AG04450 (cell line): ENCODE measurements around the gene CLDN22. TPM values are rescaled to one million over a fixed set of nuclear protein-coding genes. Genes with fewer than 3 reads are reported as not detected.

Source experiments
- CTCF ChIA-PET: fragments of 300-600, 350-600 bp; formaldehyde crosslinking; extraction: SDS; loops from one replicate; lab custom pipeline; 2022; ENCODE audit warnings: antibody characterized with exemption, inconsistent platforms; lab: Charles Lee
- POLR2A ChIA-PET: fragments of 350-600 bp; formaldehyde crosslinking; extraction: SDS; loops from one replicate; lab custom pipeline; 2021; ENCODE audit warnings: antibody characterized with exemption, inconsistent platforms; lab: Yijun Ruan, JAX
- DNase-seq: peaks from one replicate; pipeline ENCODE4 v3.0.0-alpha.2; 2011; ENCODE audit warnings: low read depth, low spot score
- H3K27ac ChIP-seq: one replicate; pipeline ENCODE4 v1.5.1; 2012; ENCODE audit warnings: low read depth, low read length, control low read depth
- H3K27me3 ChIP-seq: one replicate; pipeline ENCODE4 v1.6.0; 2012; ENCODE audit warnings: low read length; ENCODE audit not compliant: control insufficient read depth, insufficient read depth
- H3K4me3 ChIP-seq: 2 replicates; pipeline ENCODE4 v1.5.1; 2011; ENCODE audit warnings: mild to moderate bottlenecking, low read depth, low read length, control low read depth
- H3K9me3 ChIP-seq: 2 replicates; pipeline ENCODE4 v1.5.1; 2012; ENCODE audit warnings: low read length; ENCODE audit not compliant: control insufficient read depth, insufficient read depth
- polyA plus RNA-seq: library from polyadenylated mRNA; depleted of rRNA; stranded (reverse); fragments of >200 nt; gene quantifications from 2 replicates; pipeline ENCODE4 v1.2.3, GENCODE V29; 2011
- TF ChIP-seq, protein P1 (sequence below): IDR thresholded peaks from 2 replicates; pipeline ENCODE4 v1.5.1; 2011; ENCODE audit warnings: low read depth, low read length, control low read depth, inconsistent platforms

CLDN22 gene
- polyA plus RNA-seq, 1 experiment: not detected

GRCh38 chr4:183337349-183337748 lies 17.3 kb upstream of the CLDN22 start:
- Histone ChIP-seq H3K27ac (no peak overlapping the region), H3K27me3 (no peaks in the 10 kb centered on the region), H3K4me3 (no peak overlapping the region), H3K9me3 (peaks cover 3% of the 10 kb centered on the region; the same call in 1 of the 2 replicates)
- POLR2A ChIA-PET: no interaction called here
- CTCF ChIA-PET: no interaction called here
- TF ChIP-seq, protein P1, sequence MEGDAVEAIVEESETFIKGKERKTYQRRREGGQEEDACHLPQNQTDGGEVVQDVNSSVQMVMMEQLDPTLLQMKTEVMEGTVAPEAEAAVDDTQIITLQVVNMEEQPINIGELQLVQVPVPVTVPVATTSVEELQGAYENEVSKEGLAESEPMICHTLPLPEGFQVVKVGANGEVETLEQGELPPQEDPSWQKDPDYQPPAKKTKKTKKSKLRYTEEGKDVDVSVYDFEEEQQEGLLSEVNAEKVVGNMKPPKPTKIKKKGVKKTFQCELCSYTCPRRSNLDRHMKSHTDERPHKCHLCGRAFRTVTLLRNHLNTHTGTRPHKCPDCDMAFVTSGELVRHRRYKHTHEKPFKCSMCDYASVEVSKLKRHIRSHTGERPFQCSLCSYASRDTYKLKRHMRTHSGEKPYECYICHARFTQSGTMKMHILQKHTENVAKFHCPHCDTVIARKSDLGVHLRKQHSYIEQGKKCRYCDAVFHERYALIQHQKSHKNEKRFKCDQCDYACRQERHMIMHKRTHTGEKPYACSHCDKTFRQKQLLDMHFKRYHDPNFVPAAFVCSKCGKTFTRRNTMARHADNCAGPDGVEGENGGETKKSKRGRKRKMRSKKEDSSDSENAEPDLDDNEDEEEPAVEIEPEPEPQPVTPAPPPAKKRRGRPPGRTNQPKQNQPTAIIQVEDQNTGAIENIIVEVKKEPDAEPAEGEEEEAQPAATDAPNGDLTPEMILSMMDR: no peak
- DNase-seq: no peak

- Histone ChIP-seq H3K9me3 (peaks cover 5% of the 10 kb centered on the region), H3K27me3 (no peaks in the 10 kb centered on the region), H3K4me3 (no peak overlapping the region), H3K27ac (peak overlapping the region; percentile 85)
- CTCF ChIA-PET: interaction anchor here (0.6 kb wide), 1 partner anchor 92 kb away, joined by 3 read pairs; no protein-coding TSS in a partner anchor
- POLR2A ChIA-PET: no interaction called here
- peak; percentile 75 for DNase-seq
- TF ChIP-seq, protein P1: no peak
Measured at GRCh38 chr4:183335369-183335940, 15.4 kb upstream of the CLDN22 start.

DNA sequence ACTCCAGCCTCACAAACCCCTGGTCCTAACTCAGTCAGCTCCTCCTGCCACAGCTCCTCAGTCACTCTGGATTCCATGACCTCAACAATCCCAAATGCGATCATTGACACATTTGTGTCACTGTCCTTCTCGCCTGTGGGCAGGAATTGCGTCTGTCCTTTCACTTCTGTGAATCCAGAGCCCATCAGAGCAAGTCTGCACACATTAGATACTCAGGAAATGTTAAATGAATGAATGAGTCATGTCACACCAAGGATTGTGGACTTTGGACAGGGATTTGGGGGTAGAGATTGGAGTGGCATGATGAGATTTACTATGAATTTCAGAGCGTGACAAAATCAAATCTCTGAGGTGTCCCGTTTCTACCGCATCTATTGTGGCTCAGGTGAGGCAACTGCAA lies 13.9 kb upstream of the CLDN22 start:
- H3K9me3 ChIP-seq: peaks cover 12% of the 10 kb centered on the region
- ChIA-PET CTCF (no interaction called here), POLR2A (no interaction called here)
- no peak overlapping the region for H3K27ac ChIP-seq
- H3K4me3 ChIP-seq: no peak overlapping the region
- H3K27me3 ChIP-seq: no peaks in the 10 kb centered on the region
- TF ChIP-seq, protein P1: no peak
- DNase-seq: no peak

DNA sequence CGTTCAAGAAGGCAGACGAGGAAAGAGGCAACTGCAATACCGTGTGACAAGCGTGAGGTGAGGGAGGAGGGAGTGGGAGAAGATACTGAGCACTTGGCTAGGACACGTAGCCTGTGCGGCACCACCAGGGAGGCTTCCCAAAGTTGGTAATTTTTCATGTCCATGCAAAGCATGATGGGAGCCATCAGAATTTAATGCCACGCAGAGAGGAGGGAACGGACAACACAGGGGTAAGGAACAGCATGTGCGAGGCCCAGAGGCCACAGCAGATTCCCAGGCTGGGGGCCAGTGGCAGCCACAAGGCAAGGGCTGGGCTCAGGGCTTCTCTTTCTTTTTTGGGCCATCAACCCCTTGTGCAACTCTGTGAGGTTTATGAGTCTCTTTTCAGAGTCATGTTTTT lies 13.1 kb upstream of the CLDN22 start:
- DNase-seq: no peak
- H3K9me3 ChIP-seq: peaks cover 12% of the 10 kb centered on the region
- no peak overlapping the region for H3K4me3 ChIP-seq
- ChIA-PET CTCF (no interaction called here), POLR2A (no interaction called here)
- TF ChIP-seq, protein P1: no peak
- H3K27me3 ChIP-seq: no peaks in the 10 kb centered on the region
- H3K27ac ChIP-seq: no peak overlapping the region

GRCh38 chr4:183332447-183332846 lies 12.4 kb upstream of the CLDN22 start:
- no peak for DNase-seq
- H3K4me3 ChIP-seq: no peak overlapping the region
- ChIA-PET POLR2A (no interaction called here), CTCF (no interaction called here)
- no peak overlapping the region for H3K27ac ChIP-seq
- H3K27me3 ChIP-seq: no peaks in the 10 kb centered on the region
- peaks cover 12% of the 10 kb centered on the region for H3K9me3 ChIP-seq
- TF ChIP-seq, protein P1: no peak
